Mesenchymal stem cell (in vitro differentiated cells and primary cell): Measurements from ENCODE around the gene ZNF598.

Experiments
- DNase-seq: peaks from one replicate; pipeline ENCODE4 v3.0.0-alpha.2; 2013
- H2AFZ ChIP-seq: one replicate; pipeline ENCODE4 v1.6.1; 2013; ENCODE audit warnings: low read depth, mild to moderate bottlenecking, control low read depth, inconsistent platforms, low read length, moderate library complexity
- H2AK5ac ChIP-seq: 2 replicates; pipeline ENCODE4 v1.6.1; 2013; ENCODE audit warnings: low read length, moderate library complexity, mild to moderate bottlenecking, inconsistent platforms; ENCODE audit not compliant: severe bottlenecking
- H2BK120ac ChIP-seq: one replicate; pipeline ENCODE4 v1.6.1; 2013; ENCODE audit warnings: low read depth, mild to moderate bottlenecking, inconsistent platforms, low read length, moderate library complexity
- H2BK12ac ChIP-seq, 2 experiments: one replicate each; pipeline ENCODE4 v1.6.1; 2013; ENCODE audit warnings: inconsistent platforms in 2 of 2, low read length in 2 of 2, mild to moderate bottlenecking in 2 of 2, moderate library complexity in 2 of 2, control low read depth in 1 of 2
- H2BK15ac ChIP-seq: one replicate; pipeline ENCODE4 v1.6.1; 2013; ENCODE audit warnings: mild to moderate bottlenecking, low read depth, inconsistent platforms; ENCODE audit not compliant: poor library complexity, severe bottlenecking
- H2BK5ac ChIP-seq: 2 replicates; pipeline ENCODE4 v1.6.1; 2013; ENCODE audit warnings: low read depth, mild to moderate bottlenecking, low read length, control low read depth, inconsistent platforms; ENCODE audit not compliant: poor library complexity, severe bottlenecking
- H3K14ac ChIP-seq, 2 experiments: one replicate each; pipeline ENCODE4 v1.6.1; 2013; ENCODE audit warnings: inconsistent platforms in 2 of 2, low read length in 2 of 2, control low read depth in 1 of 2, mild to moderate bottlenecking in 1 of 2, moderate library complexity in 1 of 2
- H3K18ac ChIP-seq, 2 experiments: one replicate each; pipeline ENCODE4 v1.6.1; 2013; ENCODE audit warnings: inconsistent platforms in 2 of 2, low read length in 2 of 2, control low read depth in 1 of 2, low read depth in 1 of 2, mild to moderate bottlenecking in 1 of 2
- H3K23ac ChIP-seq, 2 experiments: one replicate each; pipeline ENCODE4 v1.6.1; 2013; ENCODE audit warnings: inconsistent platforms in 2 of 2, low read length in 2 of 2, mild to moderate bottlenecking in 2 of 2, moderate library complexity in 2 of 2, control low read depth in 1 of 2
- H3K27ac ChIP-seq: 2 replicates; pipeline ENCODE4 v1.5.1; 2013; ENCODE audit warnings: mild to moderate bottlenecking, moderate library complexity, low read length, control low read depth, inconsistent platforms; ENCODE audit not compliant: poor library complexity, severe bottlenecking
- H3K27me3 ChIP-seq, 2 experiments: 2 replicates each; pipeline versions ENCODE4 v1.6.1 to v1.7.0; 2013; ENCODE audit warnings: low read length in 2 of 2, mild to moderate bottlenecking in 2 of 2, moderate library complexity in 2 of 2, control low read depth in 1 of 2, inconsistent platforms in 1 of 2; ENCODE audit not compliant: control insufficient read depth in 1 of 2, insufficient read depth in 1 of 2
- H3K36me3 ChIP-seq, 2 experiments: 2 replicates each; pipeline versions ENCODE4 v1.6.1 to v1.7.0; 2013; ENCODE audit warnings: low read length in 2 of 2, control low read depth in 1 of 2, inconsistent platforms in 1 of 2, low read depth in 1 of 2, mild to moderate bottlenecking in 1 of 2; ENCODE audit not compliant: insufficient read depth in 2 of 2, control insufficient read depth in 1 of 2
- H3K4ac ChIP-seq, 2 experiments: one replicate each; pipeline ENCODE4 v1.6.1; 2013; ENCODE audit warnings: inconsistent platforms in 2 of 2, low read length in 2 of 2, mild to moderate bottlenecking in 2 of 2, moderate library complexity in 2 of 2, control low read depth in 1 of 2, low read depth in 1 of 2
- H3K4me1 ChIP-seq: 2 replicates; pipeline ENCODE4 v1.6.1; 2013; ENCODE audit warnings: low read depth, low read length, control low read depth; ENCODE audit not compliant: control insufficient read depth, insufficient read depth
- H3K4me2 ChIP-seq: 2 replicates; pipeline ENCODE4 v1.6.1; 2013; ENCODE audit warnings: low read length, mild to moderate bottlenecking, inconsistent platforms; ENCODE audit not compliant: poor library complexity, severe bottlenecking
- H3K4me3 ChIP-seq, 2 experiments: 2 replicates each; pipeline versions ENCODE4 v1.5.1 to v1.7.0; 2013; ENCODE audit warnings: low read length in 2 of 2, mild to moderate bottlenecking in 2 of 2, control low read depth in 1 of 2, low read depth in 1 of 2; ENCODE audit not compliant: insufficient read depth in 1 of 2
- H3K79me1 ChIP-seq: replicated peaks from 2 replicates; pipeline ENCODE4 v1.6.1; 2013; ENCODE audit warnings: mild to moderate bottlenecking, control low read depth, low read length, inconsistent platforms; ENCODE audit not compliant: poor library complexity, severe bottlenecking
- H3K9ac ChIP-seq: 2 replicates; pipeline ENCODE4 v1.7.0; 2013; ENCODE audit warnings: mild to moderate bottlenecking, low read length, moderate library complexity
- H3K9me3 ChIP-seq: 2 replicates; pipeline ENCODE4 v1.7.0; 2013; ENCODE audit warnings: mild to moderate bottlenecking, low read length; ENCODE audit not compliant: control insufficient read depth
- H4K8ac ChIP-seq: one replicate; pipeline ENCODE4 v1.6.1; 2013; ENCODE audit warnings: inconsistent platforms, mild to moderate bottlenecking, low read length, moderate library complexity
- H4K91ac ChIP-seq: one replicate; pipeline ENCODE4 v1.6.1; 2013; ENCODE audit warnings: mild to moderate bottlenecking, low read length, inconsistent platforms
- WGBS: methylation state at CpG from one replicate; pipeline ENCODE4 v1.1.7; 2013; ENCODE audit warnings: mixed read lengths; 5-methylcytosine and 5-hydroxymethylcytosine counted together

Gene ZNF598

DNA sequence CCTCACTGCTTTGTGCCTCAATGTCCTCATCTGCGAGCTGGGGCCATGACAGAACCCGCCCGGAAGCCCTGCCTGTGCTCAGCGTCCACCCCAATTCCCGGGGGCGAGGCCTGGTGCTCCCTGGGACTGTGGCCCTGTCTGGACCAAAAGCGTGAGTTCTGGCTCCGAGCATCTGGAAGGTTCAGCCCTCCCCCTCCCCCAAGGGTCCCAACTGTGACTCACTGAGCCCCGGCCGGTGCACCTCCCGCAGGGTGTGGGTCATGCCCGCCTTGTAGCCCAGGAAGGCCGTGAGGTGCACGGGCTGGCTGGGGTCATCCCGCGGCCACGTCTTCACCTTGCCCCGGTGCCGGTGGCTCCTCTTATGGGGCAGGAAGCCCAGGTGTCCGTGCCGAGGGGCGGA, 55.9 kb downstream of the ZNF598 start:
- Histone ChIP-seq H3K79me1 (no peaks in the 10 kb centered on the region), H3K18ac (no peak overlapping the region), H2BK15ac (no peak overlapping the region), H2AFZ (no peak overlapping the region), H2BK5ac (no peak overlapping the region), H4K91ac (no peak overlapping the region), H3K27ac (no peak overlapping the region), H3K27me3 (peaks cover 0 to 6% of the 10 kb centered on the region in 2 experiments), H4K8ac (no peak overlapping the region), H3K4ac (no peak overlapping the region), H3K4me2 (no peak overlapping the region), H2BK120ac (no peak overlapping the region), H3K9ac (no peak overlapping the region), H3K36me3 (no peaks in the 10 kb centered on the region), H3K4me3 (no peak overlapping the region), H2BK12ac (no peak overlapping the region), H3K4me1 (peaks cover 10% of the 10 kb centered on the region), H3K9me3 (no peaks in the 10 kb centered on the region), H3K14ac (peak overlapping the region in 1 of 2 experiments; percentile 3), H2AK5ac (no peak overlapping the region), H3K23ac (no peak overlapping the region)
- DNase-seq: no peak
- 93% methylated on average over 22 of the region's 22 CpGs for WGBS

DNA sequence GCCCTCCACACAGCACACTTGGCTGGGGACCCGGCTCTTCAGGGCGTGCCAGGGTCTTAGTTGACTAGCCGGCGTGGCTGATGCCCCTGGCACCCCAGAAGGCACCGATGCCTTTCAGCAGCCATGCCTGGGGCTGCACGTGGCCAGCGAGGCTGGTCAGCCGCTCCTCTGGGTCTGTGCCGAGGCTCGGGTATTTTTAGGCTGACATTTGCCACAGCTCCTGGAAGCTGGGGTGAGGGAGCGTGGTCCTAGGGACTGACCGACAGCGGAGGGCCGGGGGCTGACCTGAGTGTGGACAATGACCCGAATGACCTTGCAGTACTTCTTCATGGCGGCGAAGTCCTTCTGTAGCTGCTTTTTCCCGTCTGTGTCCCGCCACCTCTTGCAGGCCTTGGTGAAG, 59.1 kb downstream of the ZNF598 start:
- Histone ChIP-seq H2AFZ (peak overlapping the region; percentile 36), H4K91ac (no peak overlapping the region), H3K23ac (no peak overlapping the region), H3K4me1 (peaks cover 7% of the 10 kb centered on the region), H3K4ac (no peak overlapping the region), H2BK12ac (no peak overlapping the region), H3K4me3 (no peak overlapping the region), H4K8ac (no peak overlapping the region), H3K4me2 (no peak overlapping the region), H3K27me3 (peaks cover 0 to 3% of the 10 kb centered on the region in 2 experiments), H3K18ac (no peak overlapping the region), H2BK15ac (no peak overlapping the region), H3K14ac (no peak overlapping the region), H2BK5ac (no peak overlapping the region), H3K9me3 (no peaks in the 10 kb centered on the region), H3K27ac (no peak overlapping the region), H3K9ac (no peak overlapping the region), H2BK120ac (no peak overlapping the region), H2AK5ac (no peak overlapping the region), H3K36me3 (no peaks in the 10 kb centered on the region), H3K79me1 (no peaks in the 10 kb centered on the region)
- 88% methylated on average over 19 of the region's 19 CpGs for WGBS
- DNase-seq: no peak

DNA sequence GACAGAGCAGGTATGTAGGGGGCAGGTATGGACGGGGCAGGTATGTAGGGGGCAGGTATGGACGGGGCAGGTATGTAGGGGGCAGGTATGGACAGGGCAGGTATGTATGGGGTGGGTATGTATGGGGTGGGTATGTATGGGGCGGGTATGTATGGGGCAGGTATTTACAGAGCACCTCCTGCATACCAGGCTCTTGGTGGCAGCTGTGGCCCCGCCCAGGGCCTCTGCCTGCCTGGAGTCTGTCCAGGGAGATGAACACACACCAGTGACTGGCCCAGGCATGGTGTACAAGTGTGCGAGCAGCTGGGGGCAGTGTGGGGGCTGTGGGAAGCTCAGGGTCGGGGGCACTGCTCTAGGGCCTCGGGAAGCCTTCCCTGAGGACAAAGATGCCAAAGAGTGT, 59.6 kb downstream of the ZNF598 start:
- H3K27me3 ChIP-seq: peaks cover 0 to 3% of the 10 kb centered on the region in 2 experiments
- DNase-seq: no peak
- H4K91ac ChIP-seq: no peak overlapping the region
- H3K4ac ChIP-seq: no peak overlapping the region
- H3K9ac ChIP-seq: no peak overlapping the region
- no peak overlapping the region for H2BK12ac ChIP-seq
- H3K14ac ChIP-seq: no peak overlapping the region
- H2AFZ ChIP-seq: peak overlapping the region; percentile 36
- no peak overlapping the region for H3K23ac ChIP-seq
- no peaks in the 10 kb centered on the region for H3K79me1 ChIP-seq
- no peak overlapping the region for H2BK5ac ChIP-seq
- no peaks in the 10 kb centered on the region for H3K9me3 ChIP-seq
- 87% methylated on average over 7 of the region's 7 CpGs for WGBS
- no peak overlapping the region for H4K8ac ChIP-seq
- peaks cover 7% of the 10 kb centered on the region for H3K4me1 ChIP-seq
- no peak overlapping the region for H2BK120ac ChIP-seq
- H2BK15ac ChIP-seq: no peak overlapping the region
- H3K4me3 ChIP-seq: no peak overlapping the region
- no peaks in the 10 kb centered on the region for H3K36me3 ChIP-seq
- no peak overlapping the region for H2AK5ac ChIP-seq
- H3K4me2 ChIP-seq: no peak overlapping the region
- no peak overlapping the region for H3K27ac ChIP-seq
- no peak overlapping the region for H3K18ac ChIP-seq

DNA sequence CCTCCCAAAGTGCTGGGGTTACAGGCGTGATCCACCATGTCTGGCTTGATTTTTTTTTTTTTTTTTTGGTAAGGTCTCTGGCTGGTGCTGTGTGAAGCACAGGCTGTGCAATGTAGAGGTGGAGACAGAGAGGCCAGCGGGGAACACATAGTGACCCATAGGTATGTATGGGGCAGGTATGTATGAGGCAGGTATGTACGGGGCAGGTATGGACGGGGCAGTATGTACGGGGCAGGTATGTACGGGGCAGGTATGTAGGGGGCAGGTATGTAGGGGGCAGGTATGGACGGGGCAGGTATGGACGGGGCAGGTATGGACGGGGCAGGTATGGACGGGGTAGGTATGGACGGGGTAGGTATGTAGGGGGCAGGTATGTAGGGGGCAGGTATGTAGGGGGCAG, 60.1 kb downstream of the ZNF598 start:
- H3K27ac ChIP-seq: no peak overlapping the region
- no peak overlapping the region for H4K91ac ChIP-seq
- H3K4me1 ChIP-seq: peaks cover 7% of the 10 kb centered on the region
- no peak overlapping the region for H2BK5ac ChIP-seq
- H3K9ac ChIP-seq: no peak overlapping the region
- H2AK5ac ChIP-seq: no peak overlapping the region
- no peak overlapping the region for H3K23ac ChIP-seq
- no peaks in the 10 kb centered on the region for H3K9me3 ChIP-seq
- H3K4me3 ChIP-seq: no peak overlapping the region
- no peak overlapping the region for H2BK12ac ChIP-seq
- no peak overlapping the region for H2BK120ac ChIP-seq
- H2AFZ ChIP-seq: no peak overlapping the region
- 91% methylated on average over 11 of the region's 11 CpGs for WGBS
- no peak overlapping the region for H2BK15ac ChIP-seq
- H3K18ac ChIP-seq: no peak overlapping the region
- H3K4ac ChIP-seq: no peak overlapping the region
- no peak overlapping the region for H3K4me2 ChIP-seq
- peaks cover 0 to 3% of the 10 kb centered on the region in 2 experiments for H3K27me3 ChIP-seq
- no peak overlapping the region for H3K14ac ChIP-seq
- H3K36me3 ChIP-seq: no peaks in the 10 kb centered on the region
- no peak overlapping the region for H4K8ac ChIP-seq
- no peaks in the 10 kb centered on the region for H3K79me1 ChIP-seq
- no peak for DNase-seq
